Measurements from ENCODE around the gene CRYGB.

DNA sequence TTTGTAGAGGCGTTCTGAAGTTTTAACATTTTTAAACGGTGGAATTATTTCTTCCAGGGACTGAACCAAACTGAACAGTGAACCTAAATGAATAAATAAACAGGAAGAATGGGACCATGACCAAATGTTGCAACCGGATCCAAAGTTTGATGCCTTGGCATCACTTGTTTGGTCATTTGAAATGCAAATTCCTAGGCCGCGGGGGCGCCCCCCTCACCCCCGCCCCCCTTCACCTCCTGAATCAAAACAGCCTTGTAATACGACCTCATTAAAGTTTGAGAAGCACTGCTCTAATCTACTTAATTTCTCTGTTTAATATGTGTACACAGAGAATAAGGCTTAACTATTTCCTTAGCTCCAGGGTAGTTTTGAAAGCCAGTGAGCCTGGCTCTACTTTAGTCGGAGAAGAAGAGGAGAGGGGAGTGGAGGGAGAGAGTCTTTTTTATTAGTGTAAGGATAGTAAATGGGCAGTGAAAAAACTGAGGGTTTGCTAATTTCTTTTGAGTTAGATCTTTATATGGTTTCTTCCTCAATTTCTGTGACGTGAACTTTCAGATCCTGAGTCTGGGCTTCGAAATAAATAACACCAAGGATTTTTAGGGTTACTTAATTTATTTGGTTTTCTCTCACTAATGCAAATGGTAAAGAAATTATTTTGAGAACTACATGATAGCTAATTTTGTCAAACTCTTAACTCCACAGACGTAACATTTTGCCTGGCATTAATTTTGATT lies 38.2 kb upstream of the CRYGB start:
- TF ChIP-seq SMC3 (IDR thresholded peaks at IDR 0.05; ENCODE audit: low read depth, low read length) (no peak), CHD1 (IDR thresholded peaks at IDR 0.05; ENCODE audit: low read depth, low read length) (no peak), RAD21 (IDR thresholded peaks at IDR 0.05; ENCODE audit: low read length) (no peak), POLR2A (IDR thresholded peaks at IDR 0.05; ENCODE audit: low read depth, low read length) (no peak), MAZ (IDR thresholded peaks at IDR 0.05; ENCODE audit: borderline replicate concordance, low read depth, low read length) (no peak)
- TF ChIP-seq, protein P1, sequence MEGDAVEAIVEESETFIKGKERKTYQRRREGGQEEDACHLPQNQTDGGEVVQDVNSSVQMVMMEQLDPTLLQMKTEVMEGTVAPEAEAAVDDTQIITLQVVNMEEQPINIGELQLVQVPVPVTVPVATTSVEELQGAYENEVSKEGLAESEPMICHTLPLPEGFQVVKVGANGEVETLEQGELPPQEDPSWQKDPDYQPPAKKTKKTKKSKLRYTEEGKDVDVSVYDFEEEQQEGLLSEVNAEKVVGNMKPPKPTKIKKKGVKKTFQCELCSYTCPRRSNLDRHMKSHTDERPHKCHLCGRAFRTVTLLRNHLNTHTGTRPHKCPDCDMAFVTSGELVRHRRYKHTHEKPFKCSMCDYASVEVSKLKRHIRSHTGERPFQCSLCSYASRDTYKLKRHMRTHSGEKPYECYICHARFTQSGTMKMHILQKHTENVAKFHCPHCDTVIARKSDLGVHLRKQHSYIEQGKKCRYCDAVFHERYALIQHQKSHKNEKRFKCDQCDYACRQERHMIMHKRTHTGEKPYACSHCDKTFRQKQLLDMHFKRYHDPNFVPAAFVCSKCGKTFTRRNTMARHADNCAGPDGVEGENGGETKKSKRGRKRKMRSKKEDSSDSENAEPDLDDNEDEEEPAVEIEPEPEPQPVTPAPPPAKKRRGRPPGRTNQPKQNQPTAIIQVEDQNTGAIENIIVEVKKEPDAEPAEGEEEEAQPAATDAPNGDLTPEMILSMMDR (conservative IDR thresholded peaks at IDR 0.05; ENCODE audit: low read depth, low read length) = no peak
- TF ChIP-seq, protein P2, sequence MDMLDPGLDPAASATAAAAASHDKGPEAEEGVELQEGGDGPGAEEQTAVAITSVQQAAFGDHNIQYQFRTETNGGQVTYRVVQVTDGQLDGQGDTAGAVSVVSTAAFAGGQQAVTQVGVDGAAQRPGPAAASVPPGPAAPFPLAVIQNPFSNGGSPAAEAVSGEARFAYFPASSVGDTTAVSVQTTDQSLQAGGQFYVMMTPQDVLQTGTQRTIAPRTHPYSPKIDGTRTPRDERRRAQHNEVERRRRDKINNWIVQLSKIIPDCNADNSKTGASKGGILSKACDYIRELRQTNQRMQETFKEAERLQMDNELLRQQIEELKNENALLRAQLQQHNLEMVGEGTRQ (IDR thresholded peaks at IDR 0.05; ENCODE audit: low read depth, low read length) = no peak

Data from IMR-90 (cell line).